Dermis microvascular lymphatic vessel endothelial cell (primary cell): ENCODE measurements around the gene NNMT. TPM values are rescaled to one million over a fixed set of nuclear protein-coding genes. Genes with fewer than 3 reads are reported as not detected.

Experiments used
- DNase-seq, 2 donors: peaks; one replicate each; pipeline versions ENCODE4 v3.0.0 to v3.0.0-alpha.2; 2010; ENCODE audit warnings: low read depth in 2 of 2
- total RNA-seq: library from RNA; depleted of rRNA; stranded (reverse); fragments of >200 nt; gene quantifications from 2 replicates; pipeline ENCODE4 v1.2.1, GENCODE V29; 2014

The NNMT gene
- total RNA-seq, 1 donor from 2014 or later, result 133 TPM

GRCh38 chr11:114262681-114263512 is 33.3 kb upstream of the NNMT start:
- peak; percentile 44 to 66 for DNase-seq

- DNase-seq, result no peak
Measured at GRCh38 chr11:114263513-114264170, 32.6 kb upstream of the NNMT start.

GRCh38 chr11:114264381-114264780 is 31.8 kb upstream of the NNMT start:
- DNase-seq, result no peak

GRCh38 chr11:114265122-114265878 is 30.9 kb upstream of the NNMT start:
- DNase-seq, result no peak

GRCh38 chr11:114269498-114269897 is 26.7 kb upstream of the NNMT start:
- DNase-seq, result no peak

- no peak for DNase-seq
Measured at GRCh38 chr11:114270531-114271270, 25.5 kb upstream of the NNMT start.

- DNase-seq, result no peak
Measured at GRCh38 chr11:114271316-114271715, 24.9 kb upstream of the NNMT start.

GRCh38 chr11:114272311-114272710 is 23.9 kb upstream of the NNMT start:
- no peak for DNase-seq

GRCh38 chr11:114273071-114273470 is 23.1 kb upstream of the NNMT start:
- DNase-seq, result no peak

- no peak for DNase-seq
Measured at GRCh38 chr11:114273890-114274635, 22.1 kb upstream of the NNMT start.

- DNase-seq, result no peak
Measured at GRCh38 chr11:114274637-114275036, 21.6 kb upstream of the NNMT start.

- DNase-seq, result no peak
Measured at GRCh38 chr11:114275280-114275679, 20.9 kb upstream of the NNMT start.

- DNase-seq, result no peak
Measured at GRCh38 chr11:114276077-114276476, 20.1 kb upstream of the NNMT start.

GRCh38 chr11:114277637-114278341 is 18.4 kb upstream of the NNMT start:
- DNase-seq, result no peak

GRCh38 chr11:114278342-114279065 is 17.7 kb upstream of the NNMT start:
- no peak for DNase-seq

GRCh38 chr11:114279792-114280546 is 16.2 kb upstream of the NNMT start:
- DNase-seq, result no peak

- DNase-seq, result peak; percentile 80 to 89
Measured at GRCh38 chr11:114280696-114281095, 15.5 kb upstream of the NNMT start.

GRCh38 chr11:114281388-114281956 is 14.7 kb upstream of the NNMT start:
- no peak for DNase-seq
